Mesenchymal stem cell (in vitro differentiated cells and primary cell): ENCODE results near the gene KYNU. TPM values are rescaled to one million over a fixed set of nuclear protein-coding genes. Genes with fewer than 3 reads are reported as not detected.

Experiments used
- DNase-seq: peaks from one replicate; pipeline ENCODE4 v3.0.0-alpha.2; 2013
- H2AFZ ChIP-seq: one replicate; pipeline ENCODE4 v1.6.1; 2013; ENCODE audit warnings: low read depth, mild to moderate bottlenecking, control low read depth, inconsistent platforms, low read length, moderate library complexity
- H2AK5ac ChIP-seq: 2 replicates; pipeline ENCODE4 v1.6.1; 2013; ENCODE audit warnings: low read length, moderate library complexity, mild to moderate bottlenecking, inconsistent platforms; ENCODE audit not compliant: severe bottlenecking
- H2BK120ac ChIP-seq: one replicate; pipeline ENCODE4 v1.6.1; 2013; ENCODE audit warnings: low read depth, mild to moderate bottlenecking, inconsistent platforms, low read length, moderate library complexity
- H2BK12ac ChIP-seq, 2 experiments: one replicate each; pipeline ENCODE4 v1.6.1; 2013; ENCODE audit warnings: inconsistent platforms in 2 of 2, low read length in 2 of 2, mild to moderate bottlenecking in 2 of 2, moderate library complexity in 2 of 2, control low read depth in 1 of 2
- H2BK15ac ChIP-seq: one replicate; pipeline ENCODE4 v1.6.1; 2013; ENCODE audit warnings: mild to moderate bottlenecking, low read depth, inconsistent platforms; ENCODE audit not compliant: poor library complexity, severe bottlenecking
- H2BK5ac ChIP-seq: 2 replicates; pipeline ENCODE4 v1.6.1; 2013; ENCODE audit warnings: low read depth, mild to moderate bottlenecking, low read length, control low read depth, inconsistent platforms; ENCODE audit not compliant: poor library complexity, severe bottlenecking
- H3K14ac ChIP-seq, 2 experiments: one replicate each; pipeline ENCODE4 v1.6.1; 2013; ENCODE audit warnings: inconsistent platforms in 2 of 2, low read length in 2 of 2, control low read depth in 1 of 2, mild to moderate bottlenecking in 1 of 2, moderate library complexity in 1 of 2
- H3K18ac ChIP-seq, 2 experiments: one replicate each; pipeline ENCODE4 v1.6.1; 2013; ENCODE audit warnings: inconsistent platforms in 2 of 2, low read length in 2 of 2, control low read depth in 1 of 2, low read depth in 1 of 2, mild to moderate bottlenecking in 1 of 2
- H3K23ac ChIP-seq, 2 experiments: one replicate each; pipeline ENCODE4 v1.6.1; 2013; ENCODE audit warnings: inconsistent platforms in 2 of 2, low read length in 2 of 2, mild to moderate bottlenecking in 2 of 2, moderate library complexity in 2 of 2, control low read depth in 1 of 2
- H3K27ac ChIP-seq: 2 replicates; pipeline ENCODE4 v1.5.1; 2013; ENCODE audit warnings: mild to moderate bottlenecking, moderate library complexity, low read length, control low read depth, inconsistent platforms; ENCODE audit not compliant: poor library complexity, severe bottlenecking
- H3K27me3 ChIP-seq, 2 experiments: 2 replicates each; pipeline versions ENCODE4 v1.6.1 to v1.7.0; 2013; ENCODE audit warnings: low read length in 2 of 2, mild to moderate bottlenecking in 2 of 2, moderate library complexity in 2 of 2, control low read depth in 1 of 2, inconsistent platforms in 1 of 2; ENCODE audit not compliant: control insufficient read depth in 1 of 2, insufficient read depth in 1 of 2
- H3K36me3 ChIP-seq, 2 experiments: 2 replicates each; pipeline versions ENCODE4 v1.6.1 to v1.7.0; 2013; ENCODE audit warnings: low read length in 2 of 2, control low read depth in 1 of 2, inconsistent platforms in 1 of 2, low read depth in 1 of 2, mild to moderate bottlenecking in 1 of 2; ENCODE audit not compliant: insufficient read depth in 2 of 2, control insufficient read depth in 1 of 2
- H3K4ac ChIP-seq, 2 experiments: one replicate each; pipeline ENCODE4 v1.6.1; 2013; ENCODE audit warnings: inconsistent platforms in 2 of 2, low read length in 2 of 2, mild to moderate bottlenecking in 2 of 2, moderate library complexity in 2 of 2, control low read depth in 1 of 2, low read depth in 1 of 2
- H3K4me1 ChIP-seq: 2 replicates; pipeline ENCODE4 v1.6.1; 2013; ENCODE audit warnings: low read depth, low read length, control low read depth; ENCODE audit not compliant: control insufficient read depth, insufficient read depth
- H3K4me2 ChIP-seq: 2 replicates; pipeline ENCODE4 v1.6.1; 2013; ENCODE audit warnings: low read length, mild to moderate bottlenecking, inconsistent platforms; ENCODE audit not compliant: poor library complexity, severe bottlenecking
- H3K4me3 ChIP-seq, 2 experiments: 2 replicates each; pipeline versions ENCODE4 v1.5.1 to v1.7.0; 2013; ENCODE audit warnings: low read length in 2 of 2, mild to moderate bottlenecking in 2 of 2, control low read depth in 1 of 2, low read depth in 1 of 2; ENCODE audit not compliant: insufficient read depth in 1 of 2
- H3K79me1 ChIP-seq: replicated peaks from 2 replicates; pipeline ENCODE4 v1.6.1; 2013; ENCODE audit warnings: mild to moderate bottlenecking, control low read depth, low read length, inconsistent platforms; ENCODE audit not compliant: poor library complexity, severe bottlenecking
- H3K9ac ChIP-seq: 2 replicates; pipeline ENCODE4 v1.7.0; 2013; ENCODE audit warnings: mild to moderate bottlenecking, low read length, moderate library complexity
- H3K9me3 ChIP-seq: 2 replicates; pipeline ENCODE4 v1.7.0; 2013; ENCODE audit warnings: mild to moderate bottlenecking, low read length; ENCODE audit not compliant: control insufficient read depth
- H4K8ac ChIP-seq: one replicate; pipeline ENCODE4 v1.6.1; 2013; ENCODE audit warnings: inconsistent platforms, mild to moderate bottlenecking, low read length, moderate library complexity
- H4K91ac ChIP-seq: one replicate; pipeline ENCODE4 v1.6.1; 2013; ENCODE audit warnings: mild to moderate bottlenecking, low read length, inconsistent platforms
- WGBS: methylation state at CpG from one replicate; pipeline ENCODE4 v1.1.7; 2013; ENCODE audit warnings: mixed read lengths; 5-methylcytosine and 5-hydroxymethylcytosine counted together
- polyA plus RNA-seq, 2 experiments: library from polyadenylated mRNA; stranded (reverse); fragments of 200-250 nt; gene quantifications; one replicate each; pipeline ENCODE4 v1.2.3, GENCODE V29; 2013

Gene KYNU
- polyA plus RNA-seq (2013, experiment 1 of 2) = 4.1 TPM
- 4.0 TPM for polyA plus RNA-seq (2013, experiment 2 of 2)

DNA sequence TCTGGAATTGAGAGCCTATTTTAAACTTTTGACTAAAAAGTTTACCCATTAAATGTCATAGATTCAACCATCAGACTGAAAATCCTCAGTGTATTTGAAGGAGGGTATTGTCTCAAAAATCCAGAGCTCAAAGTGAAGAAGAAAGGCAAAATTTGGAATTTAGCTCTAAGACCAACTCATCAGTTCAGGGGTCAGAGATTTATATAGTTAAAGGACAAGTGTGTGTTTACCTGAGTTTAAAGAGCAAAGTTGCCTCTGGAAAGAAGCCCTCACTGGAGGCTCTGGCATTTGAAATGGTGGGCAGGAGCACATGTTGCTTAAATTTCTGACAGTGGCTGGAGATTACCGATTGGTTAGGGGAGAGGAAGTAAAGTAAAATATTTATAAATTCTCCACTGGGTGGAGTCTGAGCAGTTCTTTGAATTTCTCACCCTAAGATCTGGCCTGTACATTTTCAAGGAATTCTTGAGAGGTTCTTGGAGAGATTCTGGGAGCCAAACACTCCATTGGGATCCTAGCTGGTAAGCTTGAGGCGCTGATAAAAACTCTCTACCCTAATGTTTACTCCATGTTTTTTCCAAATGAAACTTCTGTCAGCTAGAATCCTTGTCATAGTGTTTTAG lies at the start of gene KYNU:
Gene KYNU (plus strand): TSS at position 449 of the 623 bp plus-strand sequence. CDS start 7,704 bp downstream, outside the sequence.
- no peak within 1 kb of the TSS for H3K4ac ChIP-seq
- H3K36me3 ChIP-seq = no peaks in the 10 kb centered on the region
- H4K8ac ChIP-seq = no peak within 1 kb of the TSS

DNA sequence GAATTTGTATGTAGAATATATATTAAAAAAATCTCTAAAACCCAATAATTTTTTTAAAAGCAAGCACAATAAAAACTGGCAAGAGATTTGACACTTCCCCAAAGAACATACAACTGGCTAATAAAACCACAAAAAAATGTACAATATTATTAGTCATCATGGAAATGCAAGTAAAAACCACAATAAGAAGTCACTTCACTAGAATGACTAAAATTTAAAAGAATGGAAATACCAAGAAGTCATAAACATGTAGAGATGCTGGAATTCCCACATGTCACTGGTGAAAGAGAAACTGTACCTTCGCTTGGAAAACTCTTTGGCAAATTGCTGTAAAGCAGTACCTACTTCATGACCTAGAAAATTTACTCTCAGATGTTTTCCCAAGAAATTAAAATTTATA lies 43.4 kb upstream of the KYNU start:
- H3K79me1 ChIP-seq = no peaks in the 10 kb centered on the region
- no peak overlapping the region for H2BK12ac ChIP-seq
- no peak overlapping the region for H3K18ac ChIP-seq
- no peak overlapping the region for H2BK120ac ChIP-seq
- H2BK15ac ChIP-seq = no peak overlapping the region
- H3K4me3 ChIP-seq = no peak overlapping the region
- no peak overlapping the region for H4K91ac ChIP-seq
- H3K27me3 ChIP-seq = no peaks in the 10 kb centered on the region
- no peak overlapping the region for H3K9ac ChIP-seq
- no peak overlapping the region for H3K27ac ChIP-seq
- H3K14ac ChIP-seq = no peak overlapping the region
- DNase-seq = peak; percentile 35
- no peak overlapping the region for H3K23ac ChIP-seq
- no peak overlapping the region for H2BK5ac ChIP-seq
- 89% methylated on average over 1 of the region's 1 CpG for WGBS
- no peaks in the 10 kb centered on the region for H3K36me3 ChIP-seq
- H4K8ac ChIP-seq = no peak overlapping the region
- no peak overlapping the region for H3K4ac ChIP-seq
- no peak overlapping the region for H2AFZ ChIP-seq
- no peaks in the 10 kb centered on the region for H3K9me3 ChIP-seq
- H3K4me1 ChIP-seq = no peaks in the 10 kb centered on the region
- H3K4me2 ChIP-seq = no peak overlapping the region
- H2AK5ac ChIP-seq = no peak overlapping the region

More for the DNA sequence above, at the start of gene KYNU:
- Histone ChIP-seq H2BK5ac (no peak within 1 kb of the TSS), H2BK120ac (no peak within 1 kb of the TSS), H4K91ac (no peak within 1 kb of the TSS), H3K4me2 (no peak within 1 kb of the TSS), H2AK5ac (no peak within 1 kb of the TSS), H3K23ac (no peak within 1 kb of the TSS), H2BK12ac (no peak within 1 kb of the TSS), H3K9ac (peak within 1 kb of the TSS; percentile 75), H3K18ac (no peak within 1 kb of the TSS), H2BK15ac (no peak within 1 kb of the TSS), H3K27ac (no peak within 1 kb of the TSS), H3K27me3 (no peaks in the 10 kb centered on the region), H3K79me1 (no peaks in the 10 kb centered on the region), H3K4me3 (peak within 1 kb of the TSS in 1 of 2 experiments; percentile 69), H2AFZ (no peak within 1 kb of the TSS), H3K14ac (no peak within 1 kb of the TSS), H3K9me3 (no peaks in the 10 kb centered on the region), H3K4me1 (peaks cover 2% of the 10 kb centered on the region)
- DNase-seq = peak; percentile 28
- 78% methylated on average over 1 of the region's 2 CpGs for WGBS

- Histone ChIP-seq H3K4me2 (no peak overlapping the region), H3K4me1 (no peaks in the 10 kb centered on the region), H3K18ac (no peak overlapping the region), H2AK5ac (no peak overlapping the region), H2BK12ac (no peak overlapping the region), H3K4me3 (no peak overlapping the region), H2BK120ac (no peak overlapping the region), H3K27ac (no peak overlapping the region), H3K4ac (no peak overlapping the region), H3K9me3 (no peaks in the 10 kb centered on the region), H4K91ac (no peak overlapping the region), H3K23ac (no peak overlapping the region), H3K36me3 (no peaks in the 10 kb centered on the region), H3K14ac (no peak overlapping the region), H3K79me1 (no peaks in the 10 kb centered on the region), H3K27me3 (no peaks in the 10 kb centered on the region), H4K8ac (no peak overlapping the region), H3K9ac (no peak overlapping the region), H2BK15ac (no peak overlapping the region), H2BK5ac (no peak overlapping the region), H2AFZ (no peak overlapping the region)
- DNase-seq = no peak
Observed at GRCh38 chr2:142840436-142840835, 37.0 kb upstream of the KYNU start.

GRCh38 chr2:142841788-142842187 lies 35.7 kb upstream of the KYNU start:
- Histone ChIP-seq H2AK5ac (no peak overlapping the region), H2BK15ac (no peak overlapping the region), H3K27me3 (no peaks in the 10 kb centered on the region), H3K4ac (no peak overlapping the region), H4K91ac (no peak overlapping the region), H3K36me3 (no peaks in the 10 kb centered on the region), H3K27ac (no peak overlapping the region), H3K79me1 (no peaks in the 10 kb centered on the region), H2AFZ (no peak overlapping the region), H4K8ac (no peak overlapping the region), H3K14ac (no peak overlapping the region), H3K4me2 (no peak overlapping the region), H3K4me1 (no peaks in the 10 kb centered on the region), H3K9me3 (no peaks in the 10 kb centered on the region), H3K23ac (no peak overlapping the region), H2BK12ac (no peak overlapping the region), H3K18ac (no peak overlapping the region), H2BK120ac (no peak overlapping the region), H3K9ac (no peak overlapping the region), H3K4me3 (no peak overlapping the region), H2BK5ac (no peak overlapping the region)
- no peak for DNase-seq
- no CpG with 5 or more reads among the region's 2 CpGs for WGBS
